K562 (cell line): ENCODE data around the gene SESN2. TPM values are rescaled to one million over a fixed set of nuclear protein-coding genes. Genes with fewer than 3 reads are reported as not detected.

Source experiments
- ATAC-seq: fragments of 200-7000 bp; cut with Tn5 transposase; 3 replicates; pipeline ENCODE4 v1.9.1; 2020; ENCODE audit warnings: moderate library complexity
- BruUV-seq: library from RNA; stranded (reverse); fragments of 400-500 nt; replicated peaks from 2 replicates; lab custom pipeline; 2021; lab: Mats Ljungman, UMichigan
- CTCF ChIA-PET: fragments of 300-600 bp; formaldehyde crosslinking; extraction: SDS; loops from one replicate; lab custom pipeline; 2021; ENCODE audit warnings: low intra/inter-chr PET ratio; lab: Yijun Ruan, JAX
- POLR2A ChIA-PET: fragments of 300-600, 350-650 bp; sonication (Branson Sonifier 250); formaldehyde crosslinking; extraction: SDS; loops from one replicate; lab custom pipeline; 2021; ENCODE audit warnings: antibody characterized with exemption, inconsistent platforms; lab: Yijun Ruan, JAX
- DNase-seq, 4 experiments: peaks; one replicate each; pipeline versions ENCODE4 v3.0.0 to v3.0.0-alpha.2; 2011 to 2018; ENCODE audit warnings: low spot score in 3 of 4, mixed read lengths in 3 of 4; ENCODE audit errors: extremely low read depth in 1 of 4
- FAIRE-seq: peaks from 2 replicates; lab custom pipeline; 2011; peaks lifted over from hg19 to GRCh38; lab: Jason Lieb, UNC
- H2AFZ ChIP-seq: 2 replicates; pipeline ENCODE4 v1.6.0; 2011; ENCODE audit warnings: low read depth, low read length, control low read depth, inconsistent platforms
- H3K27ac ChIP-seq: fragments of 200-600 bp; 3 replicates; pipeline ENCODE4 v1.8.0; 2011; ENCODE audit warnings: low read depth, mild to moderate bottlenecking, control low read depth, inconsistent platforms, low read length, moderate library complexity, mixed read lengths; ENCODE audit errors: extremely low read depth
- H3K27me3 ChIP-seq, 2 experiments: fragments of 300-600 bp in 1 of 2; 2 replicates in 1 of 2; 3 replicates in 1 of 2; pipeline versions ENCODE4 v1.6.0 to v1.8.0; 2011; ENCODE audit warnings: inconsistent platforms in 2 of 2, low read length in 2 of 2, mild to moderate bottlenecking in 1 of 2, mixed read lengths in 1 of 2, moderate library complexity in 1 of 2; ENCODE audit not compliant: control insufficient read depth in 2 of 2, insufficient read depth in 2 of 2
- H3K36me3 ChIP-seq: fragments of 300-600 bp; 3 replicates; pipeline ENCODE4 v1.8.0; 2011; ENCODE audit warnings: mild to moderate bottlenecking, low read length, inconsistent platforms; ENCODE audit not compliant: control insufficient read depth, insufficient read depth
- H3K4me1 ChIP-seq, 2 experiments: fragments of 200-600 bp in 1 of 2; replicated peaks in 1 of 2; 2 replicates in 1 of 2; 3 replicates in 1 of 2; pipeline versions ENCODE4 v1.5.1 to v1.8.0; 2011; ENCODE audit warnings: inconsistent platforms in 2 of 2, low read length in 2 of 2, mild to moderate bottlenecking in 1 of 2, mixed read lengths in 1 of 2, moderate library complexity in 1 of 2; ENCODE audit not compliant: control insufficient read depth in 2 of 2, insufficient read depth in 2 of 2
- H3K4me2 ChIP-seq: 2 replicates; pipeline ENCODE4 v1.6.1; 2011; ENCODE audit warnings: low read length, control low read depth, inconsistent platforms, mixed read lengths; ENCODE audit not compliant: insufficient read depth
- H3K4me3 ChIP-seq: fragments of 200-600 bp; sonication (generic), shearing (Covaris generic); 2 replicates; pipeline ENCODE4 v1.5.1; 2016; ENCODE audit warnings: control low read depth, inconsistent platforms
- H3K79me2 ChIP-seq: fragments of 200-600 bp; 3 replicates; pipeline ENCODE4 v1.8.0; 2011; ENCODE audit warnings: low read length, inconsistent platforms; ENCODE audit not compliant: control insufficient read depth, insufficient read depth
- H3K9ac ChIP-seq, 2 experiments: 2 replicates each; pipeline versions ENCODE4 v1.6.0 to v1.6.1; 2011; ENCODE audit warnings: low read depth in 2 of 2, low read length in 2 of 2, control low read depth in 1 of 2, inconsistent platforms in 1 of 2, mild to moderate bottlenecking in 1 of 2, mixed read lengths in 1 of 2; ENCODE audit not compliant: insufficient read depth in 1 of 2
- H3K9me1 ChIP-seq: one replicate; pipeline ENCODE4 v1.6.0; 2011; ENCODE audit warnings: inconsistent platforms, mild to moderate bottlenecking, low read length, moderate library complexity; ENCODE audit not compliant: control insufficient read depth, insufficient read depth
- H3K9me3 ChIP-seq: replicated peaks from 2 replicates; pipeline ENCODE4 v1.5.1; 2011; ENCODE audit warnings: low read depth, low read length, inconsistent platforms; ENCODE audit not compliant: control insufficient read depth, insufficient read depth
- H4K20me1 ChIP-seq: replicated peaks from 2 replicates; pipeline ENCODE4 v1.6.1; 2011; ENCODE audit warnings: low read length, inconsistent platforms, mixed read lengths; ENCODE audit not compliant: control insufficient read depth, insufficient read depth
- ATF7 ChIP-seq: fragments of 450-650 bp; IDR thresholded peaks from 2 replicates; pipeline ENCODE4 v1.7.1; 2014; ENCODE audit warnings: mild to moderate bottlenecking, moderate library complexity
- CBFB ChIP-seq: sonication (generic); formaldehyde crosslinking; IDR thresholded peaks from 2 replicates; pipeline ENCODE4 v1.4.0; 2020; ENCODE audit warnings: mild to moderate bottlenecking, missing genetic modification reagents
- KLF13 ChIP-seq: fragments of 450-650 bp; IDR thresholded peaks from 2 replicates; pipeline ENCODE4 v1.6.1; 2016; ENCODE audit warnings: missing genetic modification characterization, low read depth, mild to moderate bottlenecking, missing compliant biosample characterization, moderate library complexity, borderline replicate concordance
- MXI1 ChIP-seq: IDR thresholded peaks from 2 replicates; pipeline ENCODE4 v1.6.1; 2011; ENCODE audit warnings: low read depth, mild to moderate bottlenecking, improper control_type of control experiment, low read length
- NR4A1 ChIP-seq, 2 experiments: fragments of 250-450 bp in 1 of 2; fragments of 450-650 bp in 1 of 2; sonication (Bioruptor Pico) in 1 of 2; IDR thresholded peaks; 2 replicates each; pipeline versions ENCODE4 v1.4.0 to v1.6.1; 2016 to 2020; ENCODE audit warnings: mild to moderate bottlenecking in 2 of 2, missing compliant biosample characterization in 1 of 2, missing genetic modification characterization in 1 of 2, moderate library complexity in 1 of 2
- OTX1 ChIP-seq: fragments of 450-650 bp; formaldehyde crosslinking; IDR thresholded peaks from 2 replicates; pipeline ENCODE4 v1.4.0; 2022; ENCODE audit warnings: mild to moderate bottlenecking
- POLR2G ChIP-seq: fragments of 200-400 bp; formaldehyde crosslinking; IDR thresholded peaks from 2 replicates; pipeline ENCODE4 v1.6.1; 2017; ENCODE audit warnings: low read depth, mild to moderate bottlenecking, antibody characterized with exemption, low read length, moderate library complexity
- POU5F1 ChIP-seq: fragments of 150-350 bp; IDR thresholded peaks from 2 replicates; pipeline ENCODE4 v1.6.1; 2014; ENCODE audit warnings: borderline replicate concordance, low read length, low read depth, mild to moderate bottlenecking; ENCODE audit not compliant: partially characterized antibody
- RAD21 ChIP-seq, 2 experiments: fragments of 250-450 bp in 1 of 2; fragments of 450-650 bp in 1 of 2; sonication (Bioruptor Pico) in 1 of 2; formaldehyde crosslinking in 1 of 2; IDR thresholded peaks in 1 of 2; conservative IDR thresholded peaks in 1 of 2; 2 replicates each; pipeline versions ENCODE4 v1.4.0 to v1.8.0; 2020 to 2022; ENCODE audit warnings: mild to moderate bottlenecking in 2 of 2, moderate library complexity in 1 of 2
- RBFOX2 ChIP-seq: fragments of 200-400 bp; formaldehyde crosslinking; IDR thresholded peaks from 2 replicates; pipeline ENCODE4 v1.6.1; 2017; ENCODE audit warnings: low read depth, mild to moderate bottlenecking, low read length, moderate library complexity
- RBM22 ChIP-seq: fragments of 200-400 bp; formaldehyde crosslinking; IDR thresholded peaks from 2 replicates; pipeline ENCODE4 v1.6.1; 2018; ENCODE audit warnings: low read length, low read depth; ENCODE audit not compliant: poor library complexity, severe bottlenecking
- STAT5A ChIP-seq: IDR thresholded peaks from 2 replicates; pipeline ENCODE4 v1.6.1; 2012; ENCODE audit warnings: low read length, inconsistent platforms, borderline replicate concordance
- U2AF2 ChIP-seq: fragments of 200-400 bp; formaldehyde crosslinking; optimal IDR thresholded peaks from 2 replicates; pipeline ENCODE3; 2017; ENCODE audit warnings: low read depth, mild to moderate bottlenecking, low read length
- WGBS: fragments of 100-300 bp; shearing (Covaris generic); methylation state at CpG from one replicate; pipeline ENCODE4 v1.1.6; 2016; ENCODE audit warnings: low coverage, mixed read lengths; ENCODE audit not compliant: insufficient coverage; ENCODE audit errors: missing lambda C conversion rate; 5-methylcytosine and 5-hydroxymethylcytosine counted together
- in situ Hi-C: fragments of 300-500 bp; cut with MboI; formaldehyde crosslinking; loops from 4 replicates; pipeline ENCODE4 v1.15.0; 2018; ENCODE audit warnings: inconsistent platforms, mixed read lengths
- intact Hi-C: fragments of 100-400 bp; cut with micrococcal nuclease; formaldehyde crosslinking; loops from 2 replicates; pipeline ENCODE4 v1.14.2; 2022
- polyA plus RNA-seq, 8 experiments: library from polyadenylated mRNA; depleted of rRNA in 4 of 8; stranded (reverse) in 5 of 8; unstranded in 3 of 8; fragments of >200 nt; fragmentation: Nextera tagmentation in 2 of 8; fragmentation: Illumina TruSeq in 1 of 8; extraction: Ambion mirVana in 2 of 8; extraction: Trizol in 1 of 8; gene quantifications; 2 replicates each; pipeline versions ENCODE4 v1.2.1 to v1.2.3, GENCODE V29; 2011 to 2014; ENCODE audit warnings: inconsistent platforms in 1 of 8, missing spikeins in 1 of 8
- total RNA-seq, 7 experiments: library from RNA; depleted of rRNA in 6 of 7; stranded (reverse); fragments of >200 nt in 6 of 7; fragmentation: Illumina TruSeq in 2 of 7; extraction: Trizol in 2 of 7; gene quantifications; 2 replicates each; pipeline versions ENCODE4 v1.2.1 to v1.2.3, GENCODE V29; 2011 to 2021; ENCODE audit warnings: low replicate concordance in 1 of 7
- TF ChIP-seq, protein P1 (sequence below), 2 experiments: fragments of 450-650 bp; conservative IDR thresholded peaks; 2 replicates each; pipeline ENCODE4 v1.6.1; 2017; ENCODE audit warnings: mild to moderate bottlenecking in 2 of 2, moderate library complexity in 2 of 2

SESN2 gene
- total and polyA plus RNA-seq, 9 of the 15 experiments (the other 6 are each of a cell fraction or from before 2014, with no cell fraction given) = 3.7 to 71.3 (median 16.8) TPM

DNA sequence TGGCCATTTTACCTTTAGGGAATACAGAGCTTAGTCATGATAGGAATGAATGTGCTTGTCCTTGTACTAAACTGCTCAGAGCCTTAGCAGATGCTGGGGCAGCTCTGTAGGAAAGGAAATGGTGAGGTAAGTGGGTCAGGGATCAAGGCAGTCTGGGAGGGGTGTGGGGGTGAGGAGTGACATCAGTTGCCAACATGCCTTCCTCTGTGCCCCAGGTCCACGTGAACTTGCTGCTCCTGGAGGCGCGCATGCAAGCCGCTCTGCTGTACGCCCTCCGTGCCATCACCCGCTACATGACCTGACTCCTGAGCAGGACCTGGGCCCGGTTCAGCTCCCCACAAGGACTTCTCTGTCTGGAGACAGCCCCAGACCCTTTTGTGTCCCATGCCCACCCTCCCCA lies 21.2 kb downstream of the SESN2 start:
- in situ Hi-C loops = no loop called here
- CTCF ChIA-PET = no interaction called here
- POLR2A ChIA-PET = interaction anchor here (0.5 to 22.4 kb wide), 8 partner anchors 12 to 90 kb away, joined by 3 to 547 read pairs (median 4); partner anchors contain the start of genes ATP5IF1, MED18 and SESN2

More for the DNA sequence above, 21.2 kb downstream of the SESN2 start:
- Histone ChIP-seq H2AFZ (no peak overlapping the region), H3K27me3 (no peaks in the 10 kb centered on the region), H3K4me1 (peaks cover 11 to 12% of the 10 kb centered on the region in 2 experiments; a peak in 4 of 5 replicates), H3K9me1 (peaks cover 5% of the 10 kb centered on the region), H3K9ac (peak overlapping the region in 1 of 2 experiments; percentile 71; a peak in 2 of 4 replicates), H3K9me3 (no peaks in the 10 kb centered on the region), H3K36me3 (peaks cover 62% of the 10 kb centered on the region), H4K20me1 (peaks cover 8% of the 10 kb centered on the region), H3K27ac (no peak overlapping the region), H3K4me3 (no peak overlapping the region), H3K4me2 (no peak overlapping the region), H3K79me2 (no peaks in the 10 kb centered on the region)
- intact Hi-C loops = no loop called here
- no TSS peak for BruUV-seq
- FAIRE-seq (no peak), ATAC-seq (no peak), DNase-seq (peak in 1 of 4 experiments; percentile 26)
- 94% methylated on average over 8 of the region's 8 CpGs for WGBS
- TF ChIP-seq NR4A1 (CRISPR knock-in tag; IDR thresholded peaks at IDR 0.05) (no peak), NR4A1 (tag; IDR thresholded peaks at IDR 0.05) (no peak), POU5F1 (no peak), KLF13 (tag) (no peak), CBFB (CRISPR knock-in tag) (0 out of 2 replicates have a peak, but pooled peaks have one; percentile 24), MXI1 (no peak), U2AF2 (no peak), POLR2G (peak; percentile 72), RBM22 (peak; percentile 95), OTX1 (CRISPR knock-in tag) (0 out of 2 replicates have a peak, but pooled peaks have one; percentile 13), RAD21 (CRISPR knock-in tag; conservative IDR thresholded peaks at IDR 0.05 in 1 of 2, IDR thresholded peaks at IDR 0.05 in 1 of 2) (no peak), ATF7 (no peak), STAT5A (no peak), RBFOX2 (peak; percentile 33; the same call in 1 of the 2 replicates)
- TF ChIP-seq, protein P1, sequence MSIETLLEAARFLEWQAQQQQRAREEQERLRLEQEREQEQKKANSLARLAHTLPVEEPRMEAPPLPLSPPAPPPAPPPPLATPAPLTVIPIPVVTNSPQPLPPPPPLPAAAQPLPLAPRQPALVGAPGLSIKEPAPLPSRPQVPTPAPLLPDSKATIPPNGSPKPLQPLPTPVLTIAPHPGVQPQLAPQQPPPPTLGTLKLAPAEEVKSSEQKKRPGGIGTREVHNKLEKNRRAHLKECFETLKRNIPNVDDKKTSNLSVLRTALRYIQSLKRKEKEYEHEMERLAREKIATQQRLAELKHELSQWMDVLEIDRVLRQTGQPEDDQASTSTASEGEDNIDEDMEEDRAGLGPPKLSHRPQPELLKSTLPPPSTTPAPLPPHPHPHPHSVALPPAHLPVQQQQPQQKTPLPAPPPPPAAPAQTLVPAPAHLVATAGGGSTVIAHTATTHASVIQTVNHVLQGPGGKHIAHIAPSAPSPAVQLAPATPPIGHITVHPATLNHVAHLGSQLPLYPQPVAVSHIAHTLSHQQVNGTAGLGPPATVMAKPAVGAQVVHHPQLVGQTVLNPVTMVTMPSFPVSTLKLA (conservative IDR thresholded peaks at IDR 0.05) = no peak
